BE2C (cell line): ENCODE measurements around the gene DRC7.
A peak's percentile ranks its signal among the peaks of the same experiment; 100 is the strongest.

Experiments
- DNase-seq: peaks from one replicate; pipeline ENCODE4 v3.0.0-alpha.2; 2020
- H3K27me3 ChIP-seq: fragments of 250-450 bp; sonication (Bioruptor Pico); 2 replicates; pipeline ENCODE4 v1.5.1; 2020; ENCODE audit warnings: mild to moderate bottlenecking
- H3K36me3 ChIP-seq: fragments of 250-450 bp; sonication (Bioruptor Pico); 2 replicates; pipeline ENCODE4 v1.5.1; 2020; ENCODE audit warnings: mild to moderate bottlenecking
- H3K4me1 ChIP-seq: fragments of 250-450 bp; sonication (Bioruptor Pico); 2 replicates; pipeline ENCODE4 v1.5.1; 2020
- H3K4me3 ChIP-seq: 2 replicates; pipeline ENCODE4 v1.5.1; 2011; ENCODE audit warnings: low read depth, low read length
- H3K9me3 ChIP-seq: fragments of 250-450 bp; sonication (Bioruptor Pico); 2 replicates; pipeline ENCODE4 v1.5.1; 2020
- TF ChIP-seq, protein P1 (sequence below): IDR thresholded peaks from 2 replicates; pipeline ENCODE4 v1.5.1; 2012; ENCODE audit warnings: mild to moderate bottlenecking, low read depth, low read length

DRC7 gene

DNA sequence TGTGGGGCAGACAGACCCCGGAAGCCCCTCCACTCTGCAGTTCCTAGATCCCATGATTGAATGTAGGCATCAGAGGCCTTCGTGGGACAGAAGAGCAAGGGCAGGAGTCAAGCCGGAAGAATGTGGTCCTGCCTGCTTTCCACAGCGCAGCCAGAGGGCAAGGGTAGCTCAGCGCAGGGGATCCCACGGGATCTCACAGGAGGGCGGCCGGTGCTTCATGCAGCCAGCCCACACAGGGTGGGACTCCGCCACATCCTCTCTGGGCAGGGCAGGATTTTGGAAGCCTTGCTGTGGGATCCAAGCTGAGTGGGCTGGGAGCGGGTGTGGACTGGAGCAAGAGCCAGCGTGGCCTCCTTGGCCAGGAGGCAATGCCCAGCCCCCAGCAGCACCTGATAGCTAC is 54.0 kb downstream of the DRC7 start:
- H3K27me3 ChIP-seq, result no peaks in the 10 kb centered on the region
- no peak overlapping the region for H3K4me3 ChIP-seq
- no peak for DNase-seq
- no peaks in the 10 kb centered on the region for H3K9me3 ChIP-seq
- TF ChIP-seq, protein P1, sequence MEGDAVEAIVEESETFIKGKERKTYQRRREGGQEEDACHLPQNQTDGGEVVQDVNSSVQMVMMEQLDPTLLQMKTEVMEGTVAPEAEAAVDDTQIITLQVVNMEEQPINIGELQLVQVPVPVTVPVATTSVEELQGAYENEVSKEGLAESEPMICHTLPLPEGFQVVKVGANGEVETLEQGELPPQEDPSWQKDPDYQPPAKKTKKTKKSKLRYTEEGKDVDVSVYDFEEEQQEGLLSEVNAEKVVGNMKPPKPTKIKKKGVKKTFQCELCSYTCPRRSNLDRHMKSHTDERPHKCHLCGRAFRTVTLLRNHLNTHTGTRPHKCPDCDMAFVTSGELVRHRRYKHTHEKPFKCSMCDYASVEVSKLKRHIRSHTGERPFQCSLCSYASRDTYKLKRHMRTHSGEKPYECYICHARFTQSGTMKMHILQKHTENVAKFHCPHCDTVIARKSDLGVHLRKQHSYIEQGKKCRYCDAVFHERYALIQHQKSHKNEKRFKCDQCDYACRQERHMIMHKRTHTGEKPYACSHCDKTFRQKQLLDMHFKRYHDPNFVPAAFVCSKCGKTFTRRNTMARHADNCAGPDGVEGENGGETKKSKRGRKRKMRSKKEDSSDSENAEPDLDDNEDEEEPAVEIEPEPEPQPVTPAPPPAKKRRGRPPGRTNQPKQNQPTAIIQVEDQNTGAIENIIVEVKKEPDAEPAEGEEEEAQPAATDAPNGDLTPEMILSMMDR, result no peak
- H3K36me3 ChIP-seq, result peaks cover 21% of the 10 kb centered on the region
- H3K4me1 ChIP-seq, result no peaks in the 10 kb centered on the region

DNA sequence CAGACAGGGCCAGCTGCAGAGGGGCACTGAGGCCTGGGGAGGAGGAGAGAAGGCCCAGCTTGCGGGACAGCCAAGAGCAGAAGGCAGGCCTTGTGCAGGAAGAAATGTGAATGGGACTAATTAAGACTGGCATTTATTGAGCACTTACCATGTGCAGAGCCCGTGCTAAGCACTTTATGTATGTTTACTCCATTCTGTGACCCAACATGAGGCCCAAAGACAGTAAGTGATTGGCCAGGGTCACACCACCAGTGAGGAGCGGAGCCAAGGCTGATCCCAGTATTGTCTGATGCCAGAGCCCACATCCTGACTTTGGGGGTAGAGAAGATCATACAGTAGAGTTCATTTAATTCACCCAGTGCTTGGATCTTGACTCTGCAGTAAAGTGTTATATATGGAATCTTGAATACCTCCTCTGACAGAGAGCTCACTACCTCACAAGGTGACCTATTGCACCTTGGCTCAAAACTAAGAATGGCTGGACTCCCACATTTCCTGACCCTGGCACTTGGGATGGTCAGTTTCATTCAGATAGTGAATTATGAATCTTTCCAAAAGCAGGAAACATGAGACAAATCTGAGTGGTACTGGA is 54.6 kb downstream of the DRC7 start:
- Histone ChIP-seq H3K9me3 (no peaks in the 10 kb centered on the region), H3K4me1 (no peaks in the 10 kb centered on the region), H3K36me3 (peaks cover 18% of the 10 kb centered on the region), H3K27me3 (no peaks in the 10 kb centered on the region), H3K4me3 (no peak overlapping the region)
- TF ChIP-seq, protein P1, result no peak
- DNase-seq, result no peak

DNA sequence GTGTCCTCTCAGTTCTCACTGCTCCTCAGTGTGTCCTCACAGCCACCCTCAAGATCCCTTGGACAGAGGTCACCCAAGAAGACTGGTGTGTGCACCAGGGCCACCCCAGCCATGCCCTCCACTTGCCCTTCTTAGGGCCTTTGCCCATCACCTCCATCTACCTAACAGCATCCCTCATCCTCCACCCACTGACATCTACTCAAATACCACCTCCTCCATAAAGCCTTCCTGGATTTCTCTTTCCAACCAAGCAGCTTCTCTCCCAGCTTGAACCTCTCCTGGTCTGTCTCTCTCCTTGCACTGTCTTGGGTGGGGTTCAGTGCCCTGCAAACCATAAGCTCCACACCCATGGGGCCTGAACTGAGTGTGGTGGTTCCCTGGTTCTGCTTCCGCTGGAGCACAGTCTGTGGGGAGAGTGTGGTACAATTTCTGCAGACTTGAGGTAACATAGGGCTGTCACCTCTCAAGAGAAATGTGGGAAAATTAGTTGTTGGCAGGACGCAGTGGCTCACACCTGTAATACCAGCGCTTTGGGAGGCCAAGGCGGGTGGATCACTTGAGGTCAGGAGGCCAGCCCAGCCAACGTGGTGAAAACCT is 55.3 kb downstream of the DRC7 start:
- DNase-seq, result no peak
- TF ChIP-seq, protein P1, result no peak
- Histone ChIP-seq H3K9me3 (no peaks in the 10 kb centered on the region), H3K27me3 (no peaks in the 10 kb centered on the region), H3K4me1 (no peaks in the 10 kb centered on the region), H3K4me3 (no peak overlapping the region), H3K36me3 (peaks cover 18% of the 10 kb centered on the region)

DNA sequence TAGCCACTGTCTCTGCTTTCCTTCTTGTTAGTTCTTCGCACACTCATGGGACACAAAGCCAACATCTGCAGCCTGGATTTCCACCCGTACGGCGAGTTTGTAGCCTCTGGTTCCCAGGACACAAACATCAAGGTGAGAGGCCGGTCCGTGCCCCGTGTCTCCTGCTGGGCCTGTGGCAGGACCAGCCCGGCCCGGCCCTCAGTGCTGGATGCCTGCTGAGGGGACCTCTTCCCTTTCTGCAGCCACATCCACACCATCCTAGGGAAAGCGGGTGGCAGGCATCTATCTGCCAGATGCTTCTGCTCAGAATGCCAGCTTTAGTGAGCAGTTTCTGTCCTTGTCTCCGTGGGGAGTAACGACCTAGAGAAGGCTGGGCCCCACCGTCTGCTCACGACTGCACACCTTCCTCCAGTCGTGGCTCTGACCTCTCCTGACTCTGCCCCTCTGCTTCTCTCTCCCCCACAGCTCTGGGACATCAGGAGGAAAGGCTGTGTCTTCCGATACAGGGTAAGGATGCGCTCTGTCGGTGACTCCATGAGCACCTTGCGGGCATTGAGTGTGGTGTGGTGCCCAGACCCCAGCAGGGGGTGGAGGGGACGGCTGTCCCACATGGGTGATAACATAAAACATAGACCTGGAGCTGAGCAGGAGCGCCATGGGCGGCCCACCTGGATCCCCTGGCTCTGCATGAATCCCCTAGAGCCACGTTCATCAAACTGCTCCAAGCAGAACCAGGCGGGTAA is 56.4 kb downstream of the DRC7 start:
- H3K36me3 ChIP-seq, result peaks cover 24% of the 10 kb centered on the region
- H3K4me3 ChIP-seq, result no peak overlapping the region
- no peaks in the 10 kb centered on the region for H3K27me3 ChIP-seq
- no peaks in the 10 kb centered on the region for H3K9me3 ChIP-seq
- DNase-seq, result peak; percentile 11
- H3K4me1 ChIP-seq, result no peaks in the 10 kb centered on the region
- TF ChIP-seq, protein P1, result no peak

DNA sequence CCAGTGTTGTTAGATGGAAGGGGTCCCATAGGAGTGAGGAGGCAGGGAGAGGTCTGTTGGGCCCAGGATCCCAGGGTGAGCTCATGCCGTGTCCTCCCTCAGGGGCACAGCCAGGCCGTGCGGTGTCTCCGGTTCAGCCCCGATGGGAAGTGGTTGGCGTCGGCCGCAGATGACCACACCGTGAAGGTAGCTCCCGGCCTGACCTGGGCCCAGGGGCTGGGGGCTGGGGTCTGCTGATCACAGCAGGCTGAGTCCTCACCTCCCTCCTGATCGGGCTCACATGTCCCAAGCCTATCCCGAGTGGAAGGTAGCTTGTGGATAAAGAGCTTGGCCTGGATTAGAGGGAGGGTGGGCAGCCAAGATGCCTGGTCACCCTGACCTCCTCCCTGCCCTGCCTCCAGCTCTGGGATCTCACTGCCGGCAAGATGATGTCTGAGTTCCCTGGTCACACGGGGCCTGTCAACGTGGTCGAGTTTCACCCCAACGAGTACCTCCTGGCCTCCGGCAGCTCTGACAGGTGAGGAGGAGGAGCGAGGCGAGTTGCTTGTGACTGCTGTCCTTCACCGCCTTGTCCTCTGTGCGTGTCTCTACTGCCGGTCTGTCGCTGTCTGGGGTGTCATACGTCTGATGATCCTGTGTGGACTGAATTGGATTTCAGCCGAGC is 57.1 kb downstream of the DRC7 start:
- TF ChIP-seq, protein P1, result no peak
- peaks cover 24% of the 10 kb centered on the region for H3K36me3 ChIP-seq

DNA sequence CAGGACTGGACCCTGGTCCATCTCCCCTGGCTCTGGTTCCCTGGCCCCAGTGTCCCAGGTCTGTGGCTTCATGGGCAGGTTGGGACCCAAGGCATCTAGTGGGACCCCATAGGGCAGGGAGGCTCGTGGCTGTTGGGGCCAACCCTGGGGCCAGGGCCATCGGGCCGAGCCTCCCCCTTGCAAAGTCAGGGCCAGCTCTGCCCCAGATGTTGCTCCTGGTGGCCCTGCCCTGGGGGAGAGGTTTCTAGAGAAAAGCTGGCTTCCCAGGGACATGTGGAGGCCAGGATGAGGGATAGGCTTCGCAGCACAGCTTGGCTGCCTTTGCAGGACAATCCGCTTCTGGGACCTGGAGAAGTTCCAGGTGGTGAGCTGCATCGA is 57.6 kb downstream of the DRC7 start:
- Histone ChIP-seq H3K9me3 (no peaks in the 10 kb centered on the region), H3K27me3 (no peaks in the 10 kb centered on the region), H3K4me3 (no peak overlapping the region), H3K4me1 (no peaks in the 10 kb centered on the region), H3K36me3 (peaks cover 20% of the 10 kb centered on the region)
- DNase-seq, result no peak
- TF ChIP-seq, protein P1, result no peak

More for the DNA sequence above, 57.1 kb downstream of the DRC7 start:
- H3K4me3 ChIP-seq, result no peak overlapping the region
- H3K9me3 ChIP-seq, result no peaks in the 10 kb centered on the region
- H3K27me3 ChIP-seq, result no peaks in the 10 kb centered on the region
- no peak for DNase-seq
- H3K4me1 ChIP-seq, result no peaks in the 10 kb centered on the region
